MM.1S (cell line): ENCODE measurements around the gene BRS3.

ENCODE experiments used
- DNase-seq: peaks from one replicate; pipeline ENCODE4 v3.0.0-alpha.2; 2015
- H2AFZ ChIP-seq: fragments of 300-600 bp; sonication (generic); 2 replicates; pipeline ENCODE4 v1.6.0; 2016; ENCODE audit warnings: antibody characterized with exemption, low read length
- H3F3A ChIP-seq: fragments of 300-600 bp; sonication (generic); 2 replicates; pipeline ENCODE4 v1.6.1; 2016; ENCODE audit warnings: mild to moderate bottlenecking, antibody characterized with exemption, low read length, moderate library complexity, mixed read lengths; ENCODE audit not compliant: insufficient read depth
- H3K27ac ChIP-seq: fragments of 300-600 bp; sonication (generic); 2 replicates; pipeline ENCODE4 v1.5.1; 2016; ENCODE audit warnings: mild to moderate bottlenecking, low read length
- H3K27me3 ChIP-seq: fragments of 300-600 bp; sonication (generic); replicated peaks from 2 replicates; pipeline ENCODE4 v1.6.0; 2016; ENCODE audit warnings: low read length; ENCODE audit not compliant: insufficient read depth
- H3K36me3 ChIP-seq: fragments of 300-600 bp; sonication (generic); replicated peaks from 2 replicates; pipeline ENCODE4 v1.6.1; 2016; ENCODE audit warnings: mild to moderate bottlenecking, low read length, mixed read lengths; ENCODE audit not compliant: insufficient read depth
- H3K4me1 ChIP-seq: fragments of 300-600 bp; sonication (generic); 2 replicates; pipeline ENCODE4 v1.6.1; 2016; ENCODE audit warnings: low read length, mixed read lengths
- H3K4me2 ChIP-seq: fragments of 300-600 bp; sonication (generic); 2 replicates; pipeline ENCODE4 v1.6.0; 2016; ENCODE audit warnings: low read depth, low read length
- H3K4me3 ChIP-seq: fragments of 300-600 bp; sonication (generic); 2 replicates; pipeline ENCODE4 v1.5.1; 2016; ENCODE audit warnings: low read length, mixed read lengths
- H3K79me2 ChIP-seq: fragments of 300-600 bp; sonication (generic); 2 replicates; pipeline ENCODE4 v1.6.1; 2016; ENCODE audit warnings: mixed run types, low read length, mixed read lengths
- H3K9ac ChIP-seq: fragments of 300-600 bp; sonication (generic); 2 replicates; pipeline ENCODE4 v1.6.1; 2016; ENCODE audit warnings: low read length, mixed read lengths
- H3K9me2 ChIP-seq: fragments of 300-600 bp; sonication (generic); replicated peaks from 2 replicates; pipeline ENCODE4 v1.6.1; 2016; ENCODE audit warnings: mild to moderate bottlenecking, low read length, mixed read lengths; ENCODE audit not compliant: insufficient read depth
- H3K9me3 ChIP-seq: fragments of 300-600 bp; sonication (generic); replicated peaks from 2 replicates; pipeline ENCODE4 v1.6.1; 2016; ENCODE audit warnings: mild to moderate bottlenecking, low read length, mixed read lengths; ENCODE audit not compliant: insufficient read depth
- H4K20me1 ChIP-seq: fragments of 300-600 bp; sonication (generic); 2 replicates; pipeline ENCODE4 v1.6.1; 2016; ENCODE audit warnings: mild to moderate bottlenecking, low read length, moderate library complexity, mixed read lengths; ENCODE audit not compliant: insufficient read depth
- CTCF ChIP-seq: fragments of 300-600 bp; sonication (generic); IDR thresholded peaks from 2 replicates; pipeline ENCODE4 v1.5.1; 2016; ENCODE audit warnings: antibody characterized with exemption, low read length, mixed read lengths
- EZH2 ChIP-seq: fragments of 300-600 bp; sonication (generic); optimal IDR thresholded peaks from 2 replicates; pipeline ENCODE3; 2017; ENCODE audit warnings: low read depth, mild to moderate bottlenecking, antibody characterized with exemption, low read length, mixed read lengths
- EZH2phosphoT487 ChIP-seq: fragments of 300-600 bp; sonication (generic); IDR thresholded peaks from 2 replicates; pipeline ENCODE4 v1.6.1; 2018; ENCODE audit warnings: antibody characterized with exemption, low read length

Gene BRS3

GRCh38 chrX:136456133-136456532 is 31.6 kb upstream of the BRS3 start:
- no peak overlapping the region for H3K9ac ChIP-seq
- TF ChIP-seq CTCF: no peak
- no peak for TF ChIP-seq EZH2
- no peak for TF ChIP-seq EZH2phosphoT487
- no peaks in the 10 kb centered on the region for H3F3A ChIP-seq
- no peak for DNase-seq
- no peak overlapping the region for H3K4me2 ChIP-seq
- no peaks in the 10 kb centered on the region for H3K9me2 ChIP-seq
- no peaks in the 10 kb centered on the region for H3K4me1 ChIP-seq
- no peaks in the 10 kb centered on the region for H3K79me2 ChIP-seq
- H3K36me3 ChIP-seq: no peaks in the 10 kb centered on the region
- no peaks in the 10 kb centered on the region for H4K20me1 ChIP-seq
- H3K27ac ChIP-seq: no peak overlapping the region
- no peaks in the 10 kb centered on the region for H3K9me3 ChIP-seq
- H2AFZ ChIP-seq: no peak overlapping the region
- H3K4me3 ChIP-seq: no peak overlapping the region
- H3K27me3 ChIP-seq: no peaks in the 10 kb centered on the region

GRCh38 chrX:136457303-136457917 is 30.3 kb upstream of the BRS3 start:
- Histone ChIP-seq H3K9me2 (no peaks in the 10 kb centered on the region), H3K79me2 (no peaks in the 10 kb centered on the region), H3K9me3 (no peaks in the 10 kb centered on the region), H3K4me2 (no peak overlapping the region), H3K4me3 (no peak overlapping the region), H3K27me3 (no peaks in the 10 kb centered on the region), H3K4me1 (no peaks in the 10 kb centered on the region), H4K20me1 (no peaks in the 10 kb centered on the region), H3F3A (no peaks in the 10 kb centered on the region), H3K9ac (no peak overlapping the region), H2AFZ (no peak overlapping the region), H3K27ac (no peak overlapping the region), H3K36me3 (no peaks in the 10 kb centered on the region)
- no peak for TF ChIP-seq EZH2
- TF ChIP-seq EZH2phosphoT487: no peak
- TF ChIP-seq CTCF: no peak
- DNase-seq: no peak

- DNase-seq: no peak
- Histone ChIP-seq H3K4me1 (no peaks in the 10 kb centered on the region), H3K9me2 (no peaks in the 10 kb centered on the region), H3K27ac (no peak overlapping the region), H3K79me2 (no peaks in the 10 kb centered on the region), H4K20me1 (no peaks in the 10 kb centered on the region), H3K4me2 (no peak overlapping the region), H3K36me3 (no peaks in the 10 kb centered on the region), H3K9me3 (no peaks in the 10 kb centered on the region), H3K4me3 (no peak overlapping the region), H3F3A (no peaks in the 10 kb centered on the region), H3K27me3 (no peaks in the 10 kb centered on the region), H2AFZ (no peak overlapping the region), H3K9ac (no peak overlapping the region)
- TF ChIP-seq CTCF (no peak), EZH2phosphoT487 (no peak), EZH2 (no peak)
Observed at GRCh38 chrX:136464589-136464988, 23.2 kb upstream of the BRS3 start.
